Lung (tissue), 12 donors: Measurements from ENCODE around the gene KRTAP10-3. TPM values are rescaled to one million over a fixed set of nuclear protein-coding genes. Genes with fewer than 3 reads are reported as not detected.

Source experiments
- ATAC-seq: fragments of 200-7000 bp; cut with Tn5 transposase; one replicate; pipeline ENCODE4 v1.9.1; 2020; ENCODE audit warnings: moderate number of reproducible peaks; ENCODE audit not compliant: insufficient read depth, low FRiP score
- DNase-seq, 3 donors: peaks; one replicate each; pipeline ENCODE4 v3.0.0-alpha.2; 2013 to 2017
- H3K27ac ChIP-seq, 2 donors: one replicate each; pipeline ENCODE4 v1.5.1; 2013; ENCODE audit warnings: mild to moderate bottlenecking in 2 of 2, moderate library complexity in 2 of 2, control low read depth in 1 of 2, inconsistent platforms in 1 of 2, low read depth in 1 of 2, low read length in 1 of 2
- H3K27me3 ChIP-seq, 3 donors: one replicate each; pipeline ENCODE4 v1.5.1; 2013; ENCODE audit warnings: low read length in 2 of 3; ENCODE audit not compliant: control insufficient read depth in 3 of 3, insufficient read depth in 3 of 3
- H3K36me3 ChIP-seq, 4 donors: one replicate each; pipeline ENCODE4 v1.5.1; 2013; ENCODE audit warnings: low read length in 4 of 4, mild to moderate bottlenecking in 1 of 4, moderate library complexity in 1 of 4; ENCODE audit not compliant: control insufficient read depth in 4 of 4, insufficient read depth in 4 of 4
- H3K4me1 ChIP-seq, 5 donors: one replicate each; pipeline ENCODE4 v1.5.1; 2013; ENCODE audit warnings: low read length in 5 of 5, mild to moderate bottlenecking in 2 of 5, moderate library complexity in 1 of 5; ENCODE audit not compliant: control insufficient read depth in 5 of 5, insufficient read depth in 5 of 5
- H3K4me3 ChIP-seq: one replicate; pipeline ENCODE4 v1.5.1; 2013; ENCODE audit warnings: mild to moderate bottlenecking, control low read depth, moderate library complexity
- H3K9ac ChIP-seq, 2 donors: one replicate each; pipeline ENCODE4 v1.5.1; 2013; ENCODE audit warnings: low read length in 2 of 2, control low read depth in 1 of 2; ENCODE audit not compliant: insufficient read depth in 1 of 2
- H3K9me3 ChIP-seq, 4 donors: one replicate each; pipeline ENCODE4 v1.5.1; 2013; ENCODE audit warnings: low read length in 3 of 4, mild to moderate bottlenecking in 1 of 4, moderate library complexity in 1 of 4; ENCODE audit not compliant: control insufficient read depth in 4 of 4, insufficient read depth in 3 of 4
- WGBS, 2 donors: extraction: QIAGEN DNeasy Blood & Tissue Kit; methylation state at CpG; one replicate each; pipeline ENCODE4 v1.1.7; 2013; 5-methylcytosine and 5-hydroxymethylcytosine counted together
- polyA plus RNA-seq, 2 donors: library from polyadenylated mRNA; stranded (reverse); fragments of 200-250 nt; gene quantifications; one replicate each; pipeline ENCODE4 v1.2.1, GENCODE V29; 2013
- total RNA-seq, 2 donors: library from RNA; depleted of rRNA in 1 of 2; stranded (reverse); fragments of >200 nt in 1 of 2; gene quantifications; one replicate each; pipeline ENCODE4 v1.2.1, GENCODE V29; 2014 to 2021
- TF ChIP-seq, protein P1 (sequence below): IDR thresholded peaks from 2 replicates; pipeline ENCODE4 v1.5.1; 2012; ENCODE audit warnings: mild to moderate bottlenecking; ENCODE audit errors: control extremely low read depth, extremely low read depth
- donor health status: control.
- donor health status: control.
- donor health status: Bipolar disorder and iron deficiency.
- donor health status: healthy.
- donor health status: DM: yes; HTN: yes; CAD: no.

KRTAP10-3 gene
- total and polyA plus RNA-seq, 4 donors, result not detected

DNA sequence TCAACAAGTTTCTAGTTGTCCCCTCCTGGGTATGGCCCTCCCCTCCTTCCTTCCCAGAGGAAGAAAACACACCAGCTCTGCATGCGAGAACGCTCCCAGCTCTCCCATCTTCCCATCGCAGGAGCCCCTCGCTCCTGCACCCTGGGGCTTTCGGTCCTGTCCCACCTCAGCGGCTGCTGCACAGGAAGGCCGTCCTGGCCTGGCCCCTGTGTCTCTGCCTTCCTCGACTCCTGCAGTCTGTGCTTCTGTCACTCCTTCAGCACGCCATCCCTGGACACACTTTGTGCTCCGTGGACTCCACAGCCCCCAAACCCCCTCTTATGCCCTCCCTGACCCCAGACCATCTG is 41.8 kb downstream of the KRTAP10-3 start:
- TF ChIP-seq, protein P1, sequence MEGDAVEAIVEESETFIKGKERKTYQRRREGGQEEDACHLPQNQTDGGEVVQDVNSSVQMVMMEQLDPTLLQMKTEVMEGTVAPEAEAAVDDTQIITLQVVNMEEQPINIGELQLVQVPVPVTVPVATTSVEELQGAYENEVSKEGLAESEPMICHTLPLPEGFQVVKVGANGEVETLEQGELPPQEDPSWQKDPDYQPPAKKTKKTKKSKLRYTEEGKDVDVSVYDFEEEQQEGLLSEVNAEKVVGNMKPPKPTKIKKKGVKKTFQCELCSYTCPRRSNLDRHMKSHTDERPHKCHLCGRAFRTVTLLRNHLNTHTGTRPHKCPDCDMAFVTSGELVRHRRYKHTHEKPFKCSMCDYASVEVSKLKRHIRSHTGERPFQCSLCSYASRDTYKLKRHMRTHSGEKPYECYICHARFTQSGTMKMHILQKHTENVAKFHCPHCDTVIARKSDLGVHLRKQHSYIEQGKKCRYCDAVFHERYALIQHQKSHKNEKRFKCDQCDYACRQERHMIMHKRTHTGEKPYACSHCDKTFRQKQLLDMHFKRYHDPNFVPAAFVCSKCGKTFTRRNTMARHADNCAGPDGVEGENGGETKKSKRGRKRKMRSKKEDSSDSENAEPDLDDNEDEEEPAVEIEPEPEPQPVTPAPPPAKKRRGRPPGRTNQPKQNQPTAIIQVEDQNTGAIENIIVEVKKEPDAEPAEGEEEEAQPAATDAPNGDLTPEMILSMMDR, result no peak
- H3K27ac ChIP-seq, result no peak overlapping the region
- H3K4me3 ChIP-seq, result no peak overlapping the region
- no peak for ATAC-seq
- H3K36me3 ChIP-seq, result no peaks in the 10 kb centered on the region
- no peak overlapping the region for H3K9ac ChIP-seq
- no peaks in the 10 kb centered on the region for H3K4me1 ChIP-seq
- no peaks in the 10 kb centered on the region for H3K27me3 ChIP-seq
- 87 to 88% methylated on average over 10 of the region's 10 CpGs for WGBS, 2 donors
- peaks cover 0 to 6% (median 0%) of the 10 kb centered on the region in 4 donors for H3K9me3 ChIP-seq
- DNase-seq, result no peak

DNA sequence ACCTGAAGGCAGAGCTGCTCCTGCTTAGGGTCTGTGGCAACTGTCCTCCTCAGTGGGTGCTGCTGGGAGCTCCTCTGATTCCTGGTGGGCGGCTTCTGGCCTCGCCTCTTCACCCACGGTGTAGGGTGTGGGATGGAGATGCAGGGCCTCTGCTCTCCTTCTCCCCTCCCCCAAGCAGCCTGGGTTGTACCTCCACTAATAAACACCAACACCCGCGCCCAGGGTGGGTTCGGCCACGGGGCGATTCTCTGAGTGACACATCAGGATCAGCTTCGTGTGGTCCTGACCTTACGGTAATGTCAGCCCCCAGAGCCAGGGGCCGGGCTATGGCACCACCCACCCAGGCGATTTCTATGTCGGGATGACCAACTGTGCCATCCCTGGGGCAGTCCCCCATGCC is 42.3 kb downstream of the KRTAP10-3 start:
- Histone ChIP-seq H3K4me1 (no peaks in the 10 kb centered on the region), H3K36me3 (no peaks in the 10 kb centered on the region), H3K27me3 (peaks cover 0 to 1% (median 0%) of the 10 kb centered on the region in 3 donors), H3K4me3 (no peak overlapping the region), H3K9me3 (peaks cover 0 to 6% (median 0%) of the 10 kb centered on the region in 4 donors), H3K27ac (no peak overlapping the region), H3K9ac (no peak overlapping the region)
- 86 to 89% methylated on average over 13 of the region's 13 CpGs for WGBS, 2 donors
- TF ChIP-seq, protein P1, result no peak
- DNase-seq (no peak), ATAC-seq (no peak)

DNA sequence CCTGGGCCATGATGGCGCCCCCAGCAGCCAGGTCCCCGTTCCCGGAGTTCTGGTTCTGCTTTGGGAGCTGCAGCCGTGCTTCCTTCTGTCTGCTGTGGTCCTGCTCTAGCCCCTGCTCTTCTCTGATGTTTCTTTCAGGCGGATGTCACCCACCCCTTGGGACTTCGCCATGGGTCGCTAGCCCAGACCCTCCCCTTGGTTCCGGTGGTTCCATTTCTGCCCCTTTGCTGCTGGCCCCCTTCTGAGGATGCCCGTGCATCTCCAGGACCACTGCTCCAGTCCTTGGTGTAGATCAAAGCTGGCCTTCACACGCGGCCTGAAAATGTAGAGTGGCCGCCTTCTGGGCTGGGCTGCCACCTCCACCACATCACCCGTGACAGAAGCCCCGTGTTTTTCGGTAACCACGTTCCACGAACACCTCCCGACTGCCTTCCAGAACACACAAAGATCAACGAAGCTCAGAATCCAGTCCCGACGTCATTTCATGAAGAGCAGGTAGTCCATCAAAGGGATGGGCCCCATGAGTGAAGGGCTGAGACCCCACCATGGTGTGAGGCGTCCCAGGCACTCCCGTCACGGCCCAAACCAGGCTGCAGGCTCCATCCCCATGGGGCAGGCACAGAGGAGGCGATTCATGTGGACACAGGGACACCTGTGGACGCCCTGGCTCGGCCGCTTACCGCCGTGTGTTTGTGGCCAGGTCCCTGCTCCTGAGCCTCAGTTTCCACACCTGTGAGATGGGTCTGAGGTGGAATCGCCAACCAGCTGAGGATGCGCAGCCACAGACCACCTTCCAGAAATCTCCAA is 43.0 kb downstream of the KRTAP10-3 start:
- 90 to 91% methylated on average over 32 of the region's 32 CpGs for WGBS, 2 donors
- peaks cover 0 to 6% (median 0%) of the 10 kb centered on the region in 4 donors for H3K9me3 ChIP-seq
- TF ChIP-seq, protein P1, result no peak
- no peak overlapping the region for H3K27ac ChIP-seq
- no peak for ATAC-seq
- no peak overlapping the region for H3K4me3 ChIP-seq
- H3K27me3 ChIP-seq, result peaks cover 0 to 4% (median 0%) of the 10 kb centered on the region in 3 donors
- H3K4me1 ChIP-seq, result peaks cover 0 to under 1% (median 0%) of the 10 kb centered on the region in 5 donors
- H3K9ac ChIP-seq, result no peak overlapping the region
- no peaks in the 10 kb centered on the region for H3K36me3 ChIP-seq
- no peak for DNase-seq
